Mesendoderm (in vitro differentiated cells): Measurements from ENCODE around the gene RFC1.
A peak's percentile ranks its signal among the peaks of the same experiment; 100 is the strongest.
"Not testable (repeated sequence)": the region's sequence is repeated elsewhere in the genome, so short reads cannot be mapped to it uniquely, and the experiment has no call there.

Experiments used
- DNase-seq: peaks from one replicate; pipeline ENCODE4 v3.0.0; 2013
- H2AK5ac ChIP-seq: 2 replicates; pipeline ENCODE4 v1.6.1; 2013; ENCODE audit warnings: low read length, inconsistent platforms
- H2BK120ac ChIP-seq: 2 replicates; pipeline ENCODE4 v1.6.1; 2013; ENCODE audit warnings: low read depth, mild to moderate bottlenecking, low read length, moderate library complexity, mixed read lengths
- H2BK15ac ChIP-seq: replicated peaks from 2 replicates; pipeline ENCODE4 v1.6.1; 2013; ENCODE audit warnings: low read depth, mild to moderate bottlenecking, moderate library complexity
- H2BK5ac ChIP-seq: 2 replicates; pipeline ENCODE4 v1.6.1; 2013; ENCODE audit warnings: low read length, inconsistent platforms
- H3K18ac ChIP-seq: 2 replicates; pipeline ENCODE4 v1.6.1; 2013; ENCODE audit warnings: mild to moderate bottlenecking, low read length, mixed read lengths
- H3K23ac ChIP-seq: one replicate; pipeline ENCODE4 v1.6.1; 2013; ENCODE audit warnings: low read length
- H3K27ac ChIP-seq: 2 replicates; pipeline ENCODE4 v1.5.1; 2013; ENCODE audit warnings: low read depth, mild to moderate bottlenecking, inconsistent platforms, low read length, moderate library complexity
- H3K27me3 ChIP-seq: 2 replicates; pipeline ENCODE4 v1.6.1; 2013; ENCODE audit warnings: low read length, control low read depth, mild to moderate bottlenecking, inconsistent platforms; ENCODE audit not compliant: insufficient read depth, poor library complexity
- H3K36me3 ChIP-seq: 2 replicates; pipeline ENCODE4 v1.6.1; 2013; ENCODE audit warnings: low read length, inconsistent platforms; ENCODE audit not compliant: control insufficient read depth, insufficient read depth
- H3K4ac ChIP-seq: one replicate; pipeline ENCODE4 v1.6.1; 2013; ENCODE audit warnings: low read depth, mild to moderate bottlenecking, low read length, moderate library complexity
- H3K4me1 ChIP-seq: 2 replicates; pipeline ENCODE4 v1.6.1; 2013; ENCODE audit warnings: low read depth, low read length, inconsistent platforms; ENCODE audit not compliant: control insufficient read depth
- H3K4me2 ChIP-seq: 2 replicates; pipeline ENCODE4 v1.6.1; 2013; ENCODE audit warnings: low read length
- H3K4me3 ChIP-seq: 2 replicates; pipeline ENCODE4 v1.5.1; 2013; ENCODE audit warnings: mild to moderate bottlenecking, low read length
- H3K56ac ChIP-seq: one replicate; pipeline ENCODE4 v1.6.1; 2013; ENCODE audit warnings: low read length
- H3K79me1 ChIP-seq: 2 replicates; pipeline ENCODE4 v1.6.1; 2013; ENCODE audit warnings: low read length, inconsistent platforms
- H3K79me2 ChIP-seq: 2 replicates; pipeline ENCODE4 v1.6.1; 2013; ENCODE audit warnings: mild to moderate bottlenecking, low read length; ENCODE audit not compliant: control insufficient read depth, insufficient read depth
- H3K9ac ChIP-seq: 2 replicates; pipeline ENCODE4 v1.6.1; 2013; ENCODE audit warnings: low read length, inconsistent platforms
- H4K5ac ChIP-seq: one replicate; pipeline ENCODE4 v1.6.1; 2013; ENCODE audit warnings: low read length
- H4K8ac ChIP-seq: one replicate; pipeline ENCODE4 v1.6.1; 2013; ENCODE audit warnings: low read depth, mild to moderate bottlenecking, control low read depth, low read length, moderate library complexity
- WGBS: extraction: QIAGEN DNeasy Blood & Tissue Kit; methylation state at CpG from one replicate; pipeline ENCODE4 v1.1.7; 2013; ENCODE audit warnings: low lambda C conversion rate, missing lambda C conversion rate; ENCODE audit not compliant: insufficient coverage; ENCODE audit errors: extremely low coverage; 5-methylcytosine and 5-hydroxymethylcytosine counted together

The RFC1 gene

DNA sequence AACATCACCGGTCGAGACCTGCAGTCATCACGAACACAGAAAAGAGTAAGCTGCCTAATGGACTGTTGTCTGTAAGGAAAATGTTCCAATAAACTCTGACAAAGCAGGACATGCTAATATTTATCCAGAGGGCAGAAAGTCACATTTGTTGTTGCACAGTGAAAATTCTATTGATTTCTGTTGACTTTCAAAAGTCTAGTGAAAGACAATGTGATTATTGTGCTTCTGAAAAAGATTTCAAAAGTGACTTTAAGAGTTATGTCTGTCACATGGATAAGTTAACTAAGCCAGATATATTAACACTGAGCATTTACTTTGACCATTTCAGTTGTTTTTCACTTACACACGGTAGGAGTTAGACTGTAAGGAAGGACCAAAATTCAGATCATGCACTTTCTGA is 9.3 kb upstream of the RFC1 start:
- Histone ChIP-seq H3K4me2 (no peak overlapping the region), H3K27me3 (no peaks in the 10 kb centered on the region), H3K27ac (no peak overlapping the region), H2BK120ac (no peak overlapping the region), H4K5ac (no peak overlapping the region), H3K4ac (no peak overlapping the region), H3K4me3 (no peak overlapping the region), H3K4me1 (no peaks in the 10 kb centered on the region), H3K23ac (no peak overlapping the region), H3K36me3 (no peaks in the 10 kb centered on the region), H2BK5ac (no peak overlapping the region), H2AK5ac (no peak overlapping the region), H3K79me1 (no peaks in the 10 kb centered on the region), H3K56ac (no peak overlapping the region), H3K79me2 (no peaks in the 10 kb centered on the region), H4K8ac (no peak overlapping the region), H2BK15ac (no peak overlapping the region), H3K18ac (no peak overlapping the region), H3K9ac (no peak overlapping the region)
- WGBS, result no CpG with 5 or more reads among the region's 4 CpGs
- no peak for DNase-seq

GRCh38 chr4:39371209-39371608 is 5.0 kb upstream of the RFC1 start:
- not testable (repeated sequence) for H3K36me3 ChIP-seq, H3K18ac ChIP-seq, H3K9ac ChIP-seq, H3K23ac ChIP-seq, H3K4me2 ChIP-seq, H2AK5ac ChIP-seq, H2BK120ac ChIP-seq, H3K4me3 ChIP-seq, H4K5ac ChIP-seq, H3K27me3 ChIP-seq, H2BK15ac ChIP-seq, H4K8ac ChIP-seq, H3K27ac ChIP-seq, H3K4me1 ChIP-seq, H2BK5ac ChIP-seq, H3K56ac ChIP-seq, H3K4ac ChIP-seq, H3K79me2 ChIP-seq, DNase-seq, H3K79me1 ChIP-seq
- WGBS, result no CpG with 5 or more reads among the region's 6 CpGs

GRCh38 chr4:39369301-39369700 is 3.1 kb upstream of the RFC1 start:
- Histone ChIP-seq H3K9ac (no peak overlapping the region), H2BK120ac (no peak overlapping the region), H2BK5ac (no peak overlapping the region), H2AK5ac (no peak overlapping the region), H3K4me3 (no peak overlapping the region), H3K36me3 (no peaks in the 10 kb centered on the region), H3K4ac (no peak overlapping the region), H3K56ac (no peak overlapping the region), H3K79me2 (peaks cover 15% of the 10 kb centered on the region), H2BK15ac (no peak overlapping the region), H3K79me1 (peaks cover 5% of the 10 kb centered on the region), H3K27me3 (no peaks in the 10 kb centered on the region), H3K27ac (no peak overlapping the region), H4K5ac (no peak overlapping the region), H4K8ac (no peak overlapping the region), H3K23ac (no peak overlapping the region), H3K4me2 (no peak overlapping the region), H3K18ac (no peak overlapping the region), H3K4me1 (no peaks in the 10 kb centered on the region)
- no CpG with 5 or more reads among the region's 4 CpGs for WGBS
- no peak for DNase-seq

DNA sequence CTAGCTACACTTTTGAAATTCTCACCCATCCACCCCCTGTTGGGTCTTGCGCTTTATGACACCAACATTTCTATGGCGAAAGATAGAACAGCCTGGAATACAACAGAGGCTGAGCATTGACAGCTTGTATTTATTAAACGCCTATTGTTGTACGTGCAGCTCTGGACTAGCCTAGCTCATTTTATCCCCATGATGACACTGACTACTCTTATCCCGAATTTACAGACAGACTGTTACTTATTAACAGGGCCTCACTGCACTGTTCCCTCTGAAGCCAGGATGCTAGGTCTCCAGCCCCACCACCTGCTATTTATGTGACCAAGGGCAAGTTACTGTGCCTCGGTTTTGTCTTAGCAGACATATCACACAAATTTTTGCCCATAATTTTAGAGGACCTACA is 1.0 kb upstream of the RFC1 start:
- Histone ChIP-seq H3K27ac (no peak overlapping the region), H2AK5ac (no peak overlapping the region), H2BK120ac (no peak overlapping the region), H4K8ac (no peak overlapping the region), H3K23ac (no peak overlapping the region), H2BK15ac (no peak overlapping the region), H3K79me2 (peaks cover 25% of the 10 kb centered on the region), H3K79me1 (peaks cover 5% of the 10 kb centered on the region), H3K4me3 (no peak overlapping the region), H3K56ac (no peak overlapping the region), H3K18ac (no peak overlapping the region), H3K4ac (no peak overlapping the region), H3K4me2 (no peak overlapping the region), H3K4me1 (no peaks in the 10 kb centered on the region), H3K36me3 (no peaks in the 10 kb centered on the region), H3K27me3 (no peaks in the 10 kb centered on the region), H2BK5ac (no peak overlapping the region), H4K5ac (no peak overlapping the region), H3K9ac (no peak overlapping the region)
- DNase-seq, result no peak
- WGBS, result no CpG with 5 or more reads among the region's 6 CpGs

DNA sequence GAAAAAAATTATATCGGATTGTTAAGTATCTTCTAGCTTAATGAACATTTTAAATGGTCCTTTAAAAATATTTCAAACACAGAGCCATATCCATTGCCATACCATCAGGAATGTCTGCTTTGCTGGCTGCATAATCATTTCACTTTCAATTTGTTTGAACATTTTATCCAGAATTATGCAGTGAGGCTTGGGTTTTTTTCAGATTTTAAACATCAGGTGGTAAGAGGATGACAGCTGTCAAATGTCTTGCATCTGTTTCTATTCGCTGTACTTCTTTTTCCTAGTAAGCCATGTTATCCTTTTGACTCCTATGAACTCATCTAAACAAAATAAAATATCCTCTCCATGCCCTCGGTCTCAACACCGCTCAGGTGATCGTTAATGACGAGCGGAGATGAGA is 802 bp downstream of the RFC1 start:
- DNase-seq, result no peak
- Histone ChIP-seq H3K9ac (peak overlapping the region; percentile 94), H3K23ac (no peak overlapping the region), H2BK120ac (no peak overlapping the region), H3K4me1 (no peaks in the 10 kb centered on the region), H2AK5ac (no peak overlapping the region), H3K18ac (no peak overlapping the region), H2BK5ac (no peak overlapping the region), H3K56ac (peak overlapping the region; percentile 98), H2BK15ac (no peak overlapping the region), H4K5ac (no peak overlapping the region), H3K79me1 (peaks cover 6% of the 10 kb centered on the region), H3K4ac (no peak overlapping the region), H3K27ac (no peak overlapping the region), H3K4me2 (peak overlapping the region; percentile 37), H3K79me2 (peaks cover 32% of the 10 kb centered on the region), H3K4me3 (peak overlapping the region; percentile 97), H4K8ac (no peak overlapping the region), H3K36me3 (no peaks in the 10 kb centered on the region), H3K27me3 (no peaks in the 10 kb centered on the region)
- no CpG with 5 or more reads among the region's 7 CpGs for WGBS

GRCh38 chr4:39363773-39364393 is 2.3 kb downstream of the RFC1 start:
- Histone ChIP-seq H3K18ac (no peak overlapping the region), H3K56ac (no peak overlapping the region), H3K79me1 (peaks cover 8% of the 10 kb centered on the region), H2BK5ac (no peak overlapping the region), H3K4me2 (no peak overlapping the region), H2BK15ac (no peak overlapping the region), H4K5ac (no peak overlapping the region), H3K4me1 (no peaks in the 10 kb centered on the region), H2AK5ac (no peak overlapping the region), H4K8ac (no peak overlapping the region), H3K27me3 (no peaks in the 10 kb centered on the region), H3K9ac (no peak overlapping the region), H3K4ac (no peak overlapping the region), H2BK120ac (no peak overlapping the region), H3K23ac (no peak overlapping the region), H3K79me2 (peaks cover 34% of the 10 kb centered on the region), H3K4me3 (no peak overlapping the region), H3K27ac (no peak overlapping the region), H3K36me3 (no peaks in the 10 kb centered on the region)
- WGBS, result no CpG with 5 or more reads among the region's 4 CpGs
- no peak for DNase-seq
